WERI-Rb-1 (cell line): ENCODE data around the gene GTF3C1.

Experiments used
- DNase-seq: peaks from one replicate; pipeline ENCODE4 v3.0.0-alpha.2; 2020
- H3K27ac ChIP-seq: fragments of 250-450 bp; sonication (Bioruptor Pico); 2 replicates; pipeline ENCODE4 v1.5.1; 2020; ENCODE audit warnings: mild to moderate bottlenecking, moderate library complexity
- H3K27me3 ChIP-seq: fragments of 250-450 bp; sonication (Bioruptor Pico); 2 replicates; pipeline ENCODE4 v1.5.1; 2021; ENCODE audit warnings: mild to moderate bottlenecking, low read depth, moderate library complexity; ENCODE audit not compliant: insufficient read depth, severe bottlenecking
- H3K36me3 ChIP-seq: fragments of 250-450 bp; sonication (Bioruptor Pico); 2 replicates; pipeline ENCODE4 v1.5.1; 2020; ENCODE audit warnings: mild to moderate bottlenecking, moderate library complexity
- H3K4me3 ChIP-seq: 2 replicates; pipeline ENCODE4 v1.5.1; 2011; ENCODE audit warnings: low read depth, mild to moderate bottlenecking, control low read depth, low read length
- H3K9me3 ChIP-seq: fragments of 250-450 bp; sonication (Bioruptor Pico); 2 replicates; pipeline ENCODE4 v1.5.1; 2021; ENCODE audit warnings: mild to moderate bottlenecking, moderate library complexity; ENCODE audit not compliant: severe bottlenecking
- TF ChIP-seq, protein P1 (sequence below): IDR thresholded peaks from 2 replicates; pipeline ENCODE4 v1.5.1; 2011; ENCODE audit warnings: low read depth, mild to moderate bottlenecking, control low read depth, inconsistent platforms, low read length

The GTF3C1 gene

DNA sequence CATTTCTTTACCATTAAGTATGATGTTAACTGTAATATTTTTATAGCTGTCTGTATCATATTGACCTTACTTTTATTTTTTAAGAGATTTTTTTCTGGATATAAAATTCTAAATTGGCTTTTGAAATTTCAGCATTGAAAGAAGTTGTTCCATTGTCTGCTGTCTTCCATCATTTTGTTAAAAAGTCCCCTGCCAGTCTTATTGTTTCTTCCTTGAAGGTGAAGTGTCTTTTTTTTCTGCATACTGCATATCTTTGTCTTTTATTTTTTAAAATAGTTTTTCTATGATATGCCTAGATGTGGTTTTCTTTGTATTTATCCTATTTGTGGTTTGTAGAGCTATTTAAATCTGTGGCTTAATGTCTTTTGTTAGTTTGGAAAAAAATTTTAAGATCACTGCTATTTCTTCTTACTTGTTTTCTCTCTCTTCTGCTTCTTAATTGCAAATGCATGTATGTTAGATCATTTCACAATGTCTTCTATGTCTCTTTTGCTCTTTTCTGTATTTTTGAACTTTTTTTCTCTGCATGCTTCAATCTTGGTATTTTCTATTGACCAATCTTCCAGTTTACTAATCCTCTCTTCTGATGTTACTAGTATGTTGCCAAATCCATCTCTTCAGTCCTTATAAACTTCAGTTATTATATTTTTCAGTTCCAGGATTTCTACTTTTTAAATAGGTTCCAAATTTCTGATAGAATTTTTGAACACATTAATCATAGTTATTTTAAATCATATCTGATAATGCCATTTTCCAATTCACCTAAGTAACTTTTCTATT is 127.6 kb downstream of the GTF3C1 start:
- TF ChIP-seq, protein P1, sequence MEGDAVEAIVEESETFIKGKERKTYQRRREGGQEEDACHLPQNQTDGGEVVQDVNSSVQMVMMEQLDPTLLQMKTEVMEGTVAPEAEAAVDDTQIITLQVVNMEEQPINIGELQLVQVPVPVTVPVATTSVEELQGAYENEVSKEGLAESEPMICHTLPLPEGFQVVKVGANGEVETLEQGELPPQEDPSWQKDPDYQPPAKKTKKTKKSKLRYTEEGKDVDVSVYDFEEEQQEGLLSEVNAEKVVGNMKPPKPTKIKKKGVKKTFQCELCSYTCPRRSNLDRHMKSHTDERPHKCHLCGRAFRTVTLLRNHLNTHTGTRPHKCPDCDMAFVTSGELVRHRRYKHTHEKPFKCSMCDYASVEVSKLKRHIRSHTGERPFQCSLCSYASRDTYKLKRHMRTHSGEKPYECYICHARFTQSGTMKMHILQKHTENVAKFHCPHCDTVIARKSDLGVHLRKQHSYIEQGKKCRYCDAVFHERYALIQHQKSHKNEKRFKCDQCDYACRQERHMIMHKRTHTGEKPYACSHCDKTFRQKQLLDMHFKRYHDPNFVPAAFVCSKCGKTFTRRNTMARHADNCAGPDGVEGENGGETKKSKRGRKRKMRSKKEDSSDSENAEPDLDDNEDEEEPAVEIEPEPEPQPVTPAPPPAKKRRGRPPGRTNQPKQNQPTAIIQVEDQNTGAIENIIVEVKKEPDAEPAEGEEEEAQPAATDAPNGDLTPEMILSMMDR, result no peak
- Histone ChIP-seq H3K27ac (no peak overlapping the region), H3K27me3 (no peaks in the 10 kb centered on the region), H3K9me3 (peaks cover 15% of the 10 kb centered on the region), H3K36me3 (no peaks in the 10 kb centered on the region), H3K4me3 (no peak overlapping the region)
- no peak for DNase-seq

DNA sequence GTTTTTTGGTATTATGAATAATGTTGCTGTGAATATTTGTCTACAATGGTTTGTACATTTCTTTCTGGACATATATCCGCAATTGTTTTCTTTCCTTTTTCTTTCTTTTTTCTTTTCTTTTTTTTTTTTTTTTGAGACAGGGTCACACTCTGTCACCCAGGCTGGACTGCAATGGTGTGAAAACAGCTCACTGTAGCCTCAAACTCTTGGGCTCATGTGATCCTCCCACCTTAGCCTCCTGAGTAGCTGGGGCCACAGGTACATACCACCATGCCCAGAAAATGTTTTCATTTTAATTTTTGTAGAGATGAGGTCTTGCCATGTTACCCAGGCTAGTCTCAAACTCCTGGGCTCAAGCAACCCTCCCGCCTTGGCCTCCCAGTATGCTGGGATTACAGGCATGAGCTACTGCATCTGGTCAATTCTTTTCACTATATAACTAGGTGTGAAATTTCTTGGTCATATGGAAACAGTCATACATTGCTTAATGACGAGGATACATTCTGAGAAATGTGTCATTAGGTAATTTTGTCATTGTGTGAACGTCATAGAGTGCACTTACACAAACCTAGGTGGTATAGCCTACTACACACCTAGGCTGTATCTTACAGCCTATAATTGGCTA is 132.6 kb downstream of the GTF3C1 start:
- no peaks in the 10 kb centered on the region for H3K27me3 ChIP-seq
- H3K9me3 ChIP-seq, result peaks cover 4% of the 10 kb centered on the region
- TF ChIP-seq, protein P1, result no peak
- DNase-seq, result no peak
- no peaks in the 10 kb centered on the region for H3K36me3 ChIP-seq
- no peak overlapping the region for H3K4me3 ChIP-seq
- no peak overlapping the region for H3K27ac ChIP-seq

DNA sequence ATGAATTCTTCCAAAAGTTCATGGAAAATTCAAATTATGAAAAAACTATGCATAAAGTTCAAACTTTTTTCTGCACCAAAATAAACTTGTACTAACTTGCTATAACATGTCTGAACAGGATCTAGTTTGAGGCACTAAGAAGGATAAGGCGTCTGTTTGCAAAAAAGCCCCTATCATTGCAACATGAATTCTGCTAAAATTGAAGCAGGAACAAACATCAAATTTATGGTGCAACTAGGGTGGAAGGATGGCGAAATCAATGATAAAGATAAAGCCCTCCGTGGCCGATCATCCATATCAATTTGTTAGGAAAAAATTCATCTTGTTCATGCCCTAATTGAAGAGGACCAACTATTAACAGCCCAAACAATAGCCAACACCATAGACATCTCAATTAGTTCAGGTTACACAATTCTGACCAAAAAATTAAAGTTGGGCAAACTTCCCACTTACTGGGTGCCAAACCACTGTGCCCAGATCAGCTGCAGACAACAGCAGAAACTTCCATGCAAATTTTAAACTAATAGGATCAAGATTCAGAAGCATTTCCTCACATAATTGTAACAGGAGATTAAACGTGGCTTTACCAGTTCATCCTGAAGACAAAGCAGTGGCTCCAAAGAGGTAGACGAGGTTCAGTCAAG is 134.8 kb downstream of the GTF3C1 start:
- TF ChIP-seq, protein P1, result no peak
- Histone ChIP-seq H3K4me3 (no peak overlapping the region), H3K36me3 (no peaks in the 10 kb centered on the region), H3K27ac (no peak overlapping the region), H3K9me3 (no peaks in the 10 kb centered on the region), H3K27me3 (no peaks in the 10 kb centered on the region)
- DNase-seq, result no peak

DNA sequence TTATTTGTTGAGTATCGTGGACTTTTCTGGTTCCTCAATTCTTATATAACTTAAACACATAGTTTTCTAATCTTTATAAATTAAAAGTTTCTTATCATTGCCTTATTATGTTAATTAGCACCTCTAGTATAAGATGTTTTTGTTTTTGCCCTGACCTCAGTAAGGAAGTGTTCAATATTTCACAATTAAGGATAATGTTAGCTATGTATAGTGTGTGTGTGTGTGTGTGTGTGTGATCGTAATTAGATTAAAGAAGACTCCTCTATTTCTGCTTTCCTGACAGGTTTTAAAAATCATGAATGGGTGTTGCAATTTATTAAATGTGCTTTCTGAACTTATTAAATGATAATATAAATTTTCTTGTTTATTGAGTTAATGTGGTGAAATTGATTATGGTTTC is 135.8 kb downstream of the GTF3C1 start:
- H3K4me3 ChIP-seq, result no peak overlapping the region
- TF ChIP-seq, protein P1, result no peak
- no peak for DNase-seq
- H3K9me3 ChIP-seq, result no peaks in the 10 kb centered on the region
- H3K27me3 ChIP-seq, result no peaks in the 10 kb centered on the region
- H3K27ac ChIP-seq, result no peak overlapping the region
- H3K36me3 ChIP-seq, result no peaks in the 10 kb centered on the region

DNA sequence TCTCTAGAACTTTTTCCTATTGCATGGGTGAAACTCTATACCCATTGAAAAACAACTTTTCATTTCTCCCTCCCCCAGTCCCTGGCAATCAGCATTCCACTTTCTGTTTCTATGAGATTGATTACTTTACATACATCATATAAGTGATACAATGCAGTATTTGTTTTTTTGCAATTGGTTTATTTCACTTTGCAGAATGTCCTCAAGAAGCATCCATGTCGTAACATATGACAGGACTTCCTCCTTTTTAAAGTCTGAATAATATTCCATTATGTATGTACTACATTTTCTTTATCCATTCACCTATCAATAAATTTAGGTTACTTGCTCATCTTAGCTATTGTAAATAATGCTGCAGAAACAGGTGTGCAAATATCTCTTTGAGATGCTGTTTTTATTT is 139.0 kb downstream of the GTF3C1 start:
- Histone ChIP-seq H3K36me3 (no peaks in the 10 kb centered on the region), H3K27ac (no peak overlapping the region), H3K9me3 (no peaks in the 10 kb centered on the region), H3K27me3 (no peaks in the 10 kb centered on the region), H3K4me3 (no peak overlapping the region)
- TF ChIP-seq, protein P1, result no peak
- DNase-seq, result no peak
